Sigmoid colon (tissue), 4 donors: ENCODE results near the gene SPEF2.

Source experiments
- POLR2A ChIP-seq, 2 donors: fragments of 450-650 bp; IDR thresholded peaks; one replicate each; pipeline ENCODE4 v1.6.1; 2016; ENCODE audit warnings: antibody characterized with exemption in 2 of 2, mild to moderate bottlenecking in 2 of 2, moderate library complexity in 2 of 2
- POLR2AphosphoS5 ChIP-seq, 4 donors: sonication (generic); formaldehyde crosslinking; IDR thresholded peaks; one replicate each; pipeline ENCODE4 v1.6.1; 2017; ENCODE audit warnings: antibody characterized with exemption in 4 of 4
- TF ChIP-seq, protein P1 (sequence below), 4 experiments: fragments of 450-650 bp in 3 of 4; fragments of 200-600 bp in 1 of 4; IDR thresholded peaks; one replicate each; pipeline ENCODE4 v1.5.1; 2016 to 2019; ENCODE audit warnings: antibody characterized with exemption in 4 of 4, mild to moderate bottlenecking in 3 of 4, moderate library complexity in 2 of 4

DNA sequence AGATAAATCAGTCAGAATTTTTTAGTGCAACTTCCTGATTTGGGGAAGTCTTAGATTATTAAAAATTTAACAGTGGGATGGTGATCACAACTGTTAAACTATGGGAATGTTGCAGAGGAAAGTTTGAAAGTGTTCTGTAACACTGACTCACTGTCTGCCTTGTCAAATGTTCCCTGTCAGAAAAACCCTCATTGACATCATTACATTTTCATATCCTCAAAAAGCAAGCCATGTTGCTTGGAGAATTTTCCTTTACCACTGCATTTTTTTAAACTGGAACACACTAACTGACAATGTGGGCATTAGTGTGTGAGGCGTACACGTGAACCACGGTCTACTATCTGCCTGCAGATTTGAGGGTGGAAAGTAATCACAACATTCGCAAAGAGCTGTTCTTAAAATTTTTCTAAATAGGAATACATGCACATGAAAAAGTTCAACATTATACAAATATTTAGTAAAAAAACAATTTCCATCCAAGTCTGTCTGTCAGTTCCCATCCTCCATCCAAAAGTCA is 210.5 kb downstream of the SPEF2 start:
- TF ChIP-seq POLR2AphosphoS5 (IDR thresholded peaks at IDR 0.05) (no peak), POLR2A (IDR thresholded peaks at IDR 0.05) (no peak)
- TF ChIP-seq, protein P1, sequence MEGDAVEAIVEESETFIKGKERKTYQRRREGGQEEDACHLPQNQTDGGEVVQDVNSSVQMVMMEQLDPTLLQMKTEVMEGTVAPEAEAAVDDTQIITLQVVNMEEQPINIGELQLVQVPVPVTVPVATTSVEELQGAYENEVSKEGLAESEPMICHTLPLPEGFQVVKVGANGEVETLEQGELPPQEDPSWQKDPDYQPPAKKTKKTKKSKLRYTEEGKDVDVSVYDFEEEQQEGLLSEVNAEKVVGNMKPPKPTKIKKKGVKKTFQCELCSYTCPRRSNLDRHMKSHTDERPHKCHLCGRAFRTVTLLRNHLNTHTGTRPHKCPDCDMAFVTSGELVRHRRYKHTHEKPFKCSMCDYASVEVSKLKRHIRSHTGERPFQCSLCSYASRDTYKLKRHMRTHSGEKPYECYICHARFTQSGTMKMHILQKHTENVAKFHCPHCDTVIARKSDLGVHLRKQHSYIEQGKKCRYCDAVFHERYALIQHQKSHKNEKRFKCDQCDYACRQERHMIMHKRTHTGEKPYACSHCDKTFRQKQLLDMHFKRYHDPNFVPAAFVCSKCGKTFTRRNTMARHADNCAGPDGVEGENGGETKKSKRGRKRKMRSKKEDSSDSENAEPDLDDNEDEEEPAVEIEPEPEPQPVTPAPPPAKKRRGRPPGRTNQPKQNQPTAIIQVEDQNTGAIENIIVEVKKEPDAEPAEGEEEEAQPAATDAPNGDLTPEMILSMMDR (IDR thresholded peaks at IDR 0.05), result no peak
